HG03095 (cell line): ENCODE results near the gene TRIM32.

Source experiments
- ATAC-seq: cut with Tn5 transposase; IDR thresholded peaks from one replicate; pipeline ENCODE4 v1.9.1; 2021; ENCODE audit warnings: moderate library complexity; ENCODE audit not compliant: unreplicated experiment

TRIM32 gene

DNA sequence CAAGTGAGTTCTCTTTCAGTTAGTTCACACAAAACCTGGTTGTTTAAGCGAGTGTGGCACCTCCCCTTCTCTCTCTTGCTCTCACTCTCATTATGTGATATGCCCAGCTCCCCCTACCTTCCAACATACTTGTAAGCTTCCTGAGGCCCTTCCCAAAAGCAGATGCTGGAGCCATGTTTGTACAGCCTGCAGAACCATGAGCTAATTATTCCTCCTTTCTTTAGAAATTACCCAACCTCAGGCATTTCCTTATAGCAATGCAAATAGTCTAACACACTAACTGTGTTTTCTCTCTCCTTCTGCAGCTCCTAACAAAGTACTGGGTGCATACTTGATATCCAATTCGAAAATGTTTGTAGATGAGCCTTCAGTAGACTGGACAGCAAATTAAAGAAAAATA is 62.7 kb downstream of the TRIM32 start:
- no peak for ATAC-seq

DNA sequence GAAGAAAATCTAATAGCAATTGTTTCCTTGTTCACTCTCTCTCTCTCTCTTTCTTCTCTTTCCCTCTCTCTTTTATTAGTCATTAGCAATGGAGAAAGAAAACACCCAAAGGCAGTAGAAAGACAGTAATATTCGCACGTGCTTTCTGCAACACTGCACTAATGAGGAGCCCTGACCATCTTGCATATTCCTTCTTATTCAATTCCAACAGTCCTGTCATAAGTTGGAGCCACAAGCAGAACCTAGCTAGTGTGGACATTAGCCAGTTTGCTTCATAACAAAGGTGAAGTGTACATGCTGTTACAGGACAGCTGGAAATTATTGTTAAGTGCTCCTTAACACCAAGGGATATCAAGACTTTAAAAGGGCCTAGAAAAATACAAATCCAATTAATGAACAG is 63.4 kb downstream of the TRIM32 start:
- ATAC-seq, result no peak
